ENCODE data around the gene STXBP4. TPM values are rescaled to one million over a fixed set of nuclear protein-coding genes. Genes with fewer than 3 reads are reported as not detected.

STXBP4 gene
- total and polyA plus RNA-seq, 2 donors (not counting 3 experiments of a cell fraction or from before 2014, with no cell fraction given), result 1.9 to 12.9 TPM

GRCh38 chr17:55201308-55201932 is 232.9 kb downstream of the STXBP4 start:
- no peaks in the 10 kb centered on the region for H3K36me3 ChIP-seq (ENCODE audit: control insufficient read depth in 2 of 2, extremely low read depth in 1 of 2, insufficient read depth in 2 of 2, low read length in 2 of 2)
- ChIA-PET CTCF (no interaction called here), POLR2A (no interaction called here)
- H3K9ac ChIP-seq (replicated peaks; ENCODE audit: extremely low read depth, insufficient read depth, low read length), result no peak overlapping the region
- no peaks in the 10 kb centered on the region for H4K20me1 ChIP-seq (replicated peaks; ENCODE audit: control insufficient read depth, extremely low read depth, insufficient read depth, low read length)
- H2AFZ ChIP-seq (ENCODE audit: low read depth, low read length), result no peak overlapping the region
- BruUV-seq (replicated peaks), result no TSS peak
- peaks cover 0 to 1% of the 10 kb centered on the region in 2 experiments for H3K27me3 ChIP-seq (ENCODE audit: control insufficient read depth in 2 of 2, insufficient read depth in 2 of 2, low read length in 2 of 2)
- no peaks in the 10 kb centered on the region for H3K79me2 ChIP-seq (ENCODE audit: control insufficient read depth, insufficient read depth, low read length)
- H3K9me1 ChIP-seq (replicated peaks; ENCODE audit: control insufficient read depth, extremely low read depth, insufficient read depth, low read length), result no peaks in the 10 kb centered on the region
- no peak for FAIRE-seq
- DNase-seq (ENCODE audit: low read depth, low spot score), result no peak
- intact Hi-C loops (cut with micrococcal nuclease) (no loop called here), dilution Hi-C loops (cut with MboI; ENCODE audit: extremely low pct_ligation_motif_present, low sequenced_read_pairs) (no loop called here)
- H3K4me3 ChIP-seq (replicated peaks in 1 of 3; ENCODE audit: insufficient read depth in 1 of 3, low read depth in 1 of 3, low read length in 3 of 3), result no peak overlapping the region
- no peaks in the 10 kb centered on the region for H3K9me3 ChIP-seq (replicated peaks; ENCODE audit: control insufficient read depth, insufficient read depth, low read length)
- H3K27ac ChIP-seq (ENCODE audit: insufficient read depth, low read depth, low read length), result no peak overlapping the region
- no peak overlapping the region for H3K4me2 ChIP-seq (ENCODE audit: insufficient read depth, low read length)
- no peaks in the 10 kb centered on the region for H3K4me1 ChIP-seq (ENCODE audit: control insufficient read depth, extremely low read depth, insufficient read depth, low read length)
- TF ChIP-seq MYC (IDR thresholded peaks at IDR 0.05; ENCODE audit: low read depth, low read length), result no peak
- no peak for TF ChIP-seq EZH2 (IDR thresholded peaks at IDR 0.05; ENCODE audit: borderline replicate concordance, low read depth, low read length, severe bottlenecking)
- TF ChIP-seq, protein P1, sequence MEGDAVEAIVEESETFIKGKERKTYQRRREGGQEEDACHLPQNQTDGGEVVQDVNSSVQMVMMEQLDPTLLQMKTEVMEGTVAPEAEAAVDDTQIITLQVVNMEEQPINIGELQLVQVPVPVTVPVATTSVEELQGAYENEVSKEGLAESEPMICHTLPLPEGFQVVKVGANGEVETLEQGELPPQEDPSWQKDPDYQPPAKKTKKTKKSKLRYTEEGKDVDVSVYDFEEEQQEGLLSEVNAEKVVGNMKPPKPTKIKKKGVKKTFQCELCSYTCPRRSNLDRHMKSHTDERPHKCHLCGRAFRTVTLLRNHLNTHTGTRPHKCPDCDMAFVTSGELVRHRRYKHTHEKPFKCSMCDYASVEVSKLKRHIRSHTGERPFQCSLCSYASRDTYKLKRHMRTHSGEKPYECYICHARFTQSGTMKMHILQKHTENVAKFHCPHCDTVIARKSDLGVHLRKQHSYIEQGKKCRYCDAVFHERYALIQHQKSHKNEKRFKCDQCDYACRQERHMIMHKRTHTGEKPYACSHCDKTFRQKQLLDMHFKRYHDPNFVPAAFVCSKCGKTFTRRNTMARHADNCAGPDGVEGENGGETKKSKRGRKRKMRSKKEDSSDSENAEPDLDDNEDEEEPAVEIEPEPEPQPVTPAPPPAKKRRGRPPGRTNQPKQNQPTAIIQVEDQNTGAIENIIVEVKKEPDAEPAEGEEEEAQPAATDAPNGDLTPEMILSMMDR (IDR thresholded peaks at IDR 0.05; ENCODE audit: extremely low read depth in 1 of 2, insufficient read depth in 1 of 2, low read depth in 1 of 2, low read length in 2 of 2), result no peak
- no peak for TF ChIP-seq JUN (IDR thresholded peaks at IDR 0.05; ENCODE audit: borderline replicate concordance, insufficient read depth, insufficient read length, low read depth)

DNA sequence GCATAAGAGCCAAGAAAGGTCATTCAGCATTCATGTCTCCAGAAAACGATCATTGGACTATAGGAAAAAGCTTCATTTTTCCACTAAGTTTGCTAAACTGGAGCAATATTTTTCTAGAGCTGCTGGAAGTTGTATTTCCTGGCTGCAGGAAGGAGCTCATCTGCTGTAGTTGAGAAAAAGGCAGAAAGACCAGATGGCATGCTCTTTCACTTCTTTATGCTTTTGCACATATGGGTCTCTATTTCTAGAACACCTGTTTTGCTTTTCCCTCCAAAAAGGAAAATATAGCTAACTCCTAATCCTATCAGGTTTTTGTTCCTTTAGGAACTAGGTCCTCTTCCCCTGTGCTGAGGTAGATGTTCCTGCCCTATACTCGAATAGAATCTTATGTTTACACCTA is 234.3 kb downstream of the STXBP4 start:
- dilution Hi-C loops (cut with MboI; ENCODE audit: extremely low pct_ligation_motif_present, low sequenced_read_pairs), result no loop called here
- DNase-seq (ENCODE audit: low read depth, low spot score) (no peak), FAIRE-seq (no peak)
- Histone ChIP-seq H3K4me2 (ENCODE audit: insufficient read depth, low read length) (no peak overlapping the region), H3K27ac (ENCODE audit: insufficient read depth, low read depth, low read length) (no peak overlapping the region), H3K4me1 (ENCODE audit: control insufficient read depth, extremely low read depth, insufficient read depth, low read length) (no peaks in the 10 kb centered on the region), H3K36me3 (ENCODE audit: control insufficient read depth in 2 of 2, extremely low read depth in 1 of 2, insufficient read depth in 2 of 2, low read length in 2 of 2) (no peaks in the 10 kb centered on the region), H3K27me3 (ENCODE audit: control insufficient read depth in 2 of 2, insufficient read depth in 2 of 2, low read length in 2 of 2) (no peaks in the 10 kb centered on the region), H4K20me1 (replicated peaks; ENCODE audit: control insufficient read depth, extremely low read depth, insufficient read depth, low read length) (no peaks in the 10 kb centered on the region), H3K79me2 (ENCODE audit: control insufficient read depth, insufficient read depth, low read length) (no peaks in the 10 kb centered on the region), H3K9me3 (replicated peaks; ENCODE audit: control insufficient read depth, insufficient read depth, low read length) (no peaks in the 10 kb centered on the region), H3K4me3 (replicated peaks in 1 of 3; ENCODE audit: insufficient read depth in 1 of 3, low read depth in 1 of 3, low read length in 3 of 3) (no peak overlapping the region), H3K9me1 (replicated peaks; ENCODE audit: control insufficient read depth, extremely low read depth, insufficient read depth, low read length) (no peaks in the 10 kb centered on the region), H2AFZ (ENCODE audit: low read depth, low read length) (no peak overlapping the region), H3K9ac (replicated peaks; ENCODE audit: extremely low read depth, insufficient read depth, low read length) (no peak overlapping the region)
- BruUV-seq (replicated peaks), result no TSS peak
- TF ChIP-seq MAX (IDR thresholded peaks at IDR 0.05; ENCODE audit: insufficient read depth, insufficient read length), result no peak
- no peak for TF ChIP-seq GATA2 (IDR thresholded peaks at IDR 0.05; ENCODE audit: insufficient read depth, insufficient read length, low read depth, low read length)
- no peak for TF ChIP-seq EZH2 (IDR thresholded peaks at IDR 0.05; ENCODE audit: borderline replicate concordance, low read depth, low read length, severe bottlenecking)
- no peak for TF ChIP-seq FOS (IDR thresholded peaks at IDR 0.05; ENCODE audit: borderline replicate concordance, insufficient read depth, low read length)
- TF ChIP-seq, protein P1 (IDR thresholded peaks at IDR 0.05; ENCODE audit: extremely low read depth in 1 of 2, insufficient read depth in 1 of 2, low read depth in 1 of 2, low read length in 2 of 2), result no peak
- TF ChIP-seq POLR2AphosphoS5 (IDR thresholded peaks at IDR 0.05; ENCODE audit: insufficient read depth, low read depth, low read length), result no peak
- POLR2A ChIA-PET, result no interaction called here
- CTCF ChIA-PET, result interaction anchor here (0.8 to 1.4 kb wide), 2 partner anchors 35 to 230 kb away, joined by 3 to 5 read pairs; no protein-coding TSS in a partner anchor
- intact Hi-C loops (cut with micrococcal nuclease), result no loop called here
